C4-2B (cell line): ENCODE measurements around the gene CDCA8.

Experiments
- H3K27ac ChIP-seq: fragments of 450-650 bp; 2 replicates; pipeline ENCODE4 v1.5.1; 2017
- ZFX ChIP-seq: fragments of 450-650 bp; IDR thresholded peaks from 2 replicates; pipeline ENCODE4 v1.6.1; 2017
- TF ChIP-seq, protein P1 (sequence below): fragments of 450-650 bp; conservative IDR thresholded peaks from 2 replicates; pipeline ENCODE4 v1.5.1; 2017; ENCODE audit warnings: mild to moderate bottlenecking

Gene CDCA8

DNA sequence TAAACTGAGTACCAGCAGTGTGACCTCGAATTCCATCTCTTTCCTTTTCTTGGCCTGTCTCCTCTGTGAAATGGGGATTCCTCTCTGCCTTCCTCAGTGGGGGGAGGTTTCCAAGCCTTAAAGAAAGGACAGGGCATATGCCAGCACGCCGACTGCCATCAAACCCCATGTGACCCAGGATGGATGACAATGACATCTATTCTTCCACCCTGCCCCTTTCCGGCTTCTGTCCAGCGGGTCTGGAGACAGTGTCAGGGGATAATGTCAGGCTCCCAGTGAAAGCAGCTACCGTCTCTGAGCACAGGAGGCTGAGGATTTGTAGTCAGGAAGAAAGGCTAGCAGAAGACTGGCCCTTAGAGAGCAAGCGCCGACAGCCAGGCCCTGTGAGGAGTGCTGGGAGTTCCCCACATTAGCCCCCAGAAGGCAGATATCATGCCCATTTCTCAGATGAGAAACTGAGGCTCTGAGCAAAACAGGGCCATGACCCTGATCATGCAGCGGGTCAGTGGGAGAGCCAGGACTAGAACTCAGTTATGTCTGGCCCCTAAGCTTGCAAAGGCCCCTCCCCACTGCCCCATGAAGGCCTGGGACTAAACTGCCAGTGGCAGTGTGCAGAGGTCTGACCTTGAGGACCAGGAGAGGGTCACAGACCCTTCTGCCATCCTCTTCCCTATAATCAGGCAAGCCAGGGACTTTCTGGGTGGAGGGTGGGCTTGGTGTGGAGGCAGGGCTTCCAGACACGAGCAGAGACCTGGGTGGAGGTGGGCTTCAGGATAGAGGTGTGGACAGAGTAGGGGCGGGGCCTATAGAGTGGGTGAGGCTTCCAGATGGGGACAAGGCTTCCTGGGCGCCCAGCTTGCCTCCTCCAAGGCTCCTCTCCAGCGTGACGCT lies 30.1 kb downstream of the CDCA8 start:
- TF ChIP-seq, protein P1, sequence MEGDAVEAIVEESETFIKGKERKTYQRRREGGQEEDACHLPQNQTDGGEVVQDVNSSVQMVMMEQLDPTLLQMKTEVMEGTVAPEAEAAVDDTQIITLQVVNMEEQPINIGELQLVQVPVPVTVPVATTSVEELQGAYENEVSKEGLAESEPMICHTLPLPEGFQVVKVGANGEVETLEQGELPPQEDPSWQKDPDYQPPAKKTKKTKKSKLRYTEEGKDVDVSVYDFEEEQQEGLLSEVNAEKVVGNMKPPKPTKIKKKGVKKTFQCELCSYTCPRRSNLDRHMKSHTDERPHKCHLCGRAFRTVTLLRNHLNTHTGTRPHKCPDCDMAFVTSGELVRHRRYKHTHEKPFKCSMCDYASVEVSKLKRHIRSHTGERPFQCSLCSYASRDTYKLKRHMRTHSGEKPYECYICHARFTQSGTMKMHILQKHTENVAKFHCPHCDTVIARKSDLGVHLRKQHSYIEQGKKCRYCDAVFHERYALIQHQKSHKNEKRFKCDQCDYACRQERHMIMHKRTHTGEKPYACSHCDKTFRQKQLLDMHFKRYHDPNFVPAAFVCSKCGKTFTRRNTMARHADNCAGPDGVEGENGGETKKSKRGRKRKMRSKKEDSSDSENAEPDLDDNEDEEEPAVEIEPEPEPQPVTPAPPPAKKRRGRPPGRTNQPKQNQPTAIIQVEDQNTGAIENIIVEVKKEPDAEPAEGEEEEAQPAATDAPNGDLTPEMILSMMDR: no peak
- TF ChIP-seq ZFX: no peak
- H3K27ac ChIP-seq: no peak overlapping the region

DNA sequence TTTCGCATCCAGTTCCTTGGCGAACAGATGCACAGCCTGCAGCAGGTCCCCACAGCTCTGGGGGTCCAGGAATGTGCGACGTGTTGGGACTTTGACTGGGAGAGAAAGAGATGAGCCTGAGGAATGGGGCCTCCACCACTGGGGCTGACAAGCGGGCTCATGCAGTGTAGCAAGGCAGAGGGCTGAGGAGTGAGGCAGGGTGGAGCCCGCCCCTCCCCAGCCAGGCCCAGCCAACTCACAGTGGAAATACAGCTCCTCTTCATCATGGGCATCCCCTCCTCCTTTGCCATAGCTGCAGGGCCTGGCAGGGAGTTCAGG lies 30.7 kb downstream of the CDCA8 start:
- no peak overlapping the region for H3K27ac ChIP-seq
- no peak for TF ChIP-seq ZFX
- TF ChIP-seq, protein P1: no peak

DNA sequence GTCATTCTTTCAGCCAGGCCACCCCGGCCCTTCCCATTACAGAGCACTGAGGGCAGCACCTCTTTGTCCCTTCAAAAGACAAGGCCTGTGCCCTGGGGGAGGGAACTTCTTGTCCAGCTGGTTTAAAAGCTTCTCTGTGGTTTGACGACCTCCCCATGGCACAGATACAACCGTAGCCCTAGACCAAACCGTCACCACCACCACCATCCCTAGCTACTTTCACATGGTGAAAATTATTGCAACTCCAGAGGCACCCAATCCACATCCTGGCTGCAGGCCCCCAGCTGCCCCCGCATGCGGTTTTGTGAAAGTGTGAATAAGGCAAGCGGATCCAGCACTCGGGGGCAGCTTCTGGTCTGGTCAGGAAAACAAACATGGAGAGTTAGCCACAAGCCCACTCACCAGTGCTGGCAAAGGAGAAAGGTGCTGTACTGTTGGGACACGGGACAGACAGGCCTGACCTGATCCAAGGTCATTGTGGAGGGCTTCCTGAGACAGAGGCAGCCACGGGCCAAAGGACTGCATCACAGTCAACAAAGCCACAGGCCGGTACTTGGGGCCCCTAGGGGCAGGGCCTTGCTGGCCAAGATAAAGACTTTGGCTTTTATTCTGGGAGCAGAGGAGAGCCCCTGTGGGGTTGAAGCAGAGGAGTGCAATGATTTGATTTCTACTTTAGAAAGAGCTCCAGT lies 31.2 kb downstream of the CDCA8 start:
- H3K27ac ChIP-seq: no peak overlapping the region
- TF ChIP-seq, protein P1: no peak
- TF ChIP-seq ZFX: no peak

DNA sequence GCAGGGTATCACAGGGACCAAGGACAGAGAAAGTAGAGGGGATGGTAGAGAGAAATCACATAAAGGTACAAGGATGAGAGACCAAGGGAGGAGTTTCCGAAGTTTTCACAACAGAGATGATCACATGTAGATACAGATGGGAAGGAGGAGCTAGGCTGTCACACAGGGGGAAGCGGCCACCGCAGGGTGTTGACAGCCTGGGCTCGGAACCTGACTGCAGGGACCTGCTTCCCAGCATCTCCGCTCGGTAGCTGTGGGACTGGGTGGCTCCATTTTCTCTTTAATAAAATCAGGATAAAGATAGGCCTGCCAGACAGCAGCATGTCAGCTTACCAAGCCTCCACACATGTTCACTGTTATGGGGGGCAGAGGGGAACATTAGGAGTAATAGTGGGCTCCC lies 32.3 kb downstream of the CDCA8 start:
- no peak overlapping the region for H3K27ac ChIP-seq
- no peak for TF ChIP-seq ZFX
- TF ChIP-seq, protein P1: no peak

DNA sequence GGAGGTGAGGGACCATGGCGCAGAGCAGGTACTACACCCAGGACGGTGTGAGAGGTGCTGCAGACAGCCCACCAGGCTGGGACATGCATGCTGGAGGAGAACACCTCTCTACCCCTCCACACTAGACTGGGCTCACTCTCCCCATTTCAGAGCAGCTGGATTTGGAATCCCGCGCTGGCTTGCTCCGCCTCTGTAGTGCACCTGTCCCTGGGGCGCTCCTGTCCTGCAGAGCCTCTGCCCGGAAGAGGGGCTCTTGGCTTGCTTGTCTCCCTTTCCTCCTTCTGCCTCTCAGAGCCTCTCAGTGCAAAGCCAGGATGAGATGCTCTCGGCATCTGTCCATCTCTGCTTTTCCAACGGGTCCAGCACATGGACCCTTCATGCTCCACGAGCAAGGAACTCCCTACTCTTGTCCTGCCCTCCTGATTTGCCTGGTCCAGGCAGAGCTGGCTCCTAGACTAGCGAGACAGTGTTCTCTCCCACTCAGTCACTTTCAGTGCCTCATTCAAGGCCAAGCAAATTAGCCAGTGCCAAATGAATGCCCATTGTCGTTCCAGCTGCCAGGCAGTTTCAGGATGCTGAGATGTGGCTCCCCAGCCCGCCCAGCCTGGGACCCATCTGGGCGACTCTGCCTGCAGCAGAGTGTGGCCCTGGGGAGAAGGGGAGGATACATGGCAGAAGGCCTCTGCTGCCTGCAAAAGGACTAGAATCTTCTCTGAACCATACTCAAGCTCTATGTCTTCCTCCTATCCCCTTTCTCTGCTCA lies 33.7 kb downstream of the CDCA8 start:
- TF ChIP-seq ZFX: no peak
- TF ChIP-seq, protein P1: no peak
- H3K27ac ChIP-seq: no peak overlapping the region

DNA sequence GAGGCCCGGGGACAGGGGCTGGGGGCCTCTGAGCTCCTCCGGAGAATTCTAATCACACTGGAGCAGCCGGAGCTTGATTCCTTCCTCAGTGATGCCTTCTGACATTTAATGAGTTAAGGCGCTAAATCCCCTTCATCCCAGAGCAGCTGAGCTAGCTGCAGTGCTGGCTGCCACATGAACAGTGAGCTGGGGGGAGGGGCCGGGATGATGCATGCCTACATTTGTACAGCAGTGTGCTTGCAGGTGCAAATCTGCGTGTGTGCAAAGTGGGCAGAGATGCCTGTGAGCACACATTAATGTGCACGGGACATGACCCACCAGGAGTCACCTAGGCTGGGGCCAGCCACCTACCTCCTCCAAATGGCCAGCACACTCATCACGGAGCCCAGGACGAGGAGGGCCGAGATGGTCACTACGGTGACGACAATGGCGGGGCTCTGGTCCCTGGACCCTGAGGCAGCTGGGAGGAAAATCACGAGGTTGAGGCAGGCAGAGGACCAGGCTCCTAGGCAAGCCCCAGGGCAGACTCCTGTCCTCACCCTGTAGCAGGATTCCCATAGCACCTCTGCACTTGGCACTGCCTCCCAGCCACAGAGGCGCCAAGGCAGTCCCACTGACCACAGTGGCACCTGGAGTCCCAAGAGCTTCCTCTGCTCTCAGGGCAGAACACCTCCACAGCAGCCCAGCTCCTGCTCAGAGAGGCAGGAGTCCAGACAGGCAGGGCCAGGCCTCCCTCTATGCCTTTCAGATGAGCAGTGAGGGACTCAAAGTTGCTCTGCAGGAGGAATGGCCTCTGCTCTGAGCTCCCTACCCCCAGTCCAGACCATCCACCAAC lies 34.7 kb downstream of the CDCA8 start:
- no peak for TF ChIP-seq ZFX
- TF ChIP-seq, protein P1: no peak

More for the DNA sequence above, 34.7 kb downstream of the CDCA8 start:
- no peak overlapping the region for H3K27ac ChIP-seq
